Measurements from ENCODE around the gene MED12.

Gene MED12

GRCh38 chrX:71144651-71145050, 26.3 kb downstream of the MED12 start, which contains the start of gene NLGN3:
NLGN3 (plus strand) TSS chrX:71144841; CDS start chrX:71147750, 2,909 bp downstream.
- no peak for DNase-seq (ENCODE audit: low read depth)
- no peak within 1 kb of the TSS for H3K4me3 ChIP-seq (ENCODE audit: low read depth, low read length)

DNA sequence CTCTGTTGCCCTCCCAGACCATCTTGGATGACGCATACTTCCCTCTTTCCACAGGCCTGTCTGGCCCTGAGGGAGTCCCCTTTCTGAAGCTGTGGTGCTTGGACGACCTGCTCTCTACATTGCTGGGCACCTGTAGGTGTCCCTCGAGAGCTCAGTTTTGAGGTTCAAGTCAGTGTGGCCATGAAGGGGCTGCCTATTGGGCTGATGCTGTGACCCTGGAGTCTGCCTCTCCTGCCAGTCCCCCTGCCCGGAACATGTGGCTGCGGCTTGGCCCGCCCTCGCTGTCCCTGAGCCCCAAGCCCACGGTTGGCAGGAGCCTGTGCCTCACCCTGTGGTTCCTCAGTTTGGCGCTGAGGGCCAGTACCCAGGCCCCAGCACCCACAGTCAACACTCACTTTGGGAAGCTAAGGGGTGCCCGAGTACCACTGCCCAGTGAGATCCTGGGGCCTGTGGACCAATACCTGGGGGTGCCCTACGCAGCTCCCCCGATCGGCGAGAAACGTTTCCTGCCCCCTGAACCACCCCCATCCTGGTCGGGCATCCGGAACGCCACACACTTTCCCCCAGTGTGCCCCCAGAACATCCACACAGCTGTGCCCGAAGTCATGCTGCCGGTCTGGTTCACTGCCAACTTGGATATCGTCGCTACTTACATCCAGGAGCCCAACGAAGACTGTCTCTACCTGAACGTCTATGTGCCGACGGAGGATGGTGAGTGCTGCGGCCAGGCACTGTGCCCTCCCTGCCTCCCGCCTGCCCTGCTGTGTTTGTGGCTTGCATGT, 29.3 kb downstream of the MED12 start:
- DNase-seq (ENCODE audit: low read depth), result no peak

More at GRCh38 chrX:71144651-71145050, 26.3 kb downstream of the MED12 start, which contains the start of gene NLGN3:
- no peak for TF ChIP-seq CTCF (IDR thresholded peaks at IDR 0.05; ENCODE audit: low read depth, low read length, missing control alignments)

GRCh38 chrX:71148278-71148663, 29.9 kb downstream of the MED12 start:
- no peak for TF ChIP-seq CTCF (IDR thresholded peaks at IDR 0.05; ENCODE audit: low read depth, low read length, missing control alignments)
- no peak overlapping the region for H3K4me3 ChIP-seq (ENCODE audit: low read depth, low read length)
- no peak for DNase-seq (ENCODE audit: low read depth)

More for the DNA sequence above, 29.3 kb downstream of the MED12 start:
- TF ChIP-seq CTCF (IDR thresholded peaks at IDR 0.05; ENCODE audit: low read depth, low read length, missing control alignments), result peak; percentile 17
- H3K4me3 ChIP-seq (ENCODE audit: low read depth, low read length), result no peak overlapping the region

DNA sequence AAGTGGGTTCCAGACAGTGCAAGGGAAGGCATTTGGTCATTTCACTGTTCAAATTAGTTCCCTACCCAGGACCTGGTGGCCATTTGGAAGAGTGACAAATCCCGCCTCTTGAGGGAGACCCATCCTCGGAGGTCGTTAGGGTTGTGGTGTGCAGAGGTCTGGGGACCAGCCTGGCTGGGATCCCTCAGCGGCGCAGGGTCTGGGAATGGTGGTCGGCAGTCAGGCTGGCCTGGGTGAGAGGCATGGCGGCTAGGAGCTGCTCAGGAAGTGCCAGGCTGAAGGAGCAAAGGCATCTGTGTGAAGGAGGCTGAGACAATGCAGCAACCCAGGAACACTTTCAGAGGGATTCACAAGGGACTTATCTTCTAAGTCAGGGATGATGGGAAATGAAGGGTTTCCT, 33.0 kb downstream of the MED12 start:
- TF ChIP-seq CTCF (IDR thresholded peaks at IDR 0.05; ENCODE audit: low read depth, low read length, missing control alignments), result no peak
- H3K4me3 ChIP-seq (ENCODE audit: low read depth, low read length), result no peak overlapping the region
- no peak for DNase-seq (ENCODE audit: low read depth)

- no peak for DNase-seq (ENCODE audit: low read depth)
- no peak for TF ChIP-seq CTCF (IDR thresholded peaks at IDR 0.05; ENCODE audit: low read depth, low read length, missing control alignments)
- H3K4me3 ChIP-seq (ENCODE audit: low read depth, low read length), result no peak overlapping the region
Measured at GRCh38 chrX:71154196-71154595, 35.8 kb downstream of the MED12 start.

GRCh38 chrX:71154641-71155040, 36.2 kb downstream of the MED12 start:
- no peak for TF ChIP-seq CTCF (IDR thresholded peaks at IDR 0.05; ENCODE audit: low read depth, low read length, missing control alignments)
- no peak for DNase-seq (ENCODE audit: low read depth)
- H3K4me3 ChIP-seq (ENCODE audit: low read depth, low read length), result no peak overlapping the region

GRCh38 chrX:71158603-71159002, 40.2 kb downstream of the MED12 start:
- no peak for TF ChIP-seq CTCF (IDR thresholded peaks at IDR 0.05; ENCODE audit: low read depth, low read length, missing control alignments)
- DNase-seq (ENCODE audit: low read depth), result no peak
- H3K4me3 ChIP-seq (ENCODE audit: low read depth, low read length), result no peak overlapping the region

Data from GM12864 (cell line).